Spleen (tissue), 11 donors: ENCODE data around the gene CHCHD6. TPM values are rescaled to one million over a fixed set of nuclear protein-coding genes. Genes with fewer than 3 reads are reported as not detected.

Experiments used
- DNase-seq: peaks from one replicate; pipeline ENCODE4 v3.0.0-alpha.2; 2020
- H3K27ac ChIP-seq, 8 donors: fragments of 200-600 bp; sonication (generic) in 7 of 8; 1 replicate in 4 of 8; 2 replicates in 4 of 8; pipeline versions ENCODE4 v1.5.0 to v1.8.0; 2016 to 2021; ENCODE audit warnings: inconsistent platforms in 4 of 8, mild to moderate bottlenecking in 4 of 8, moderate library complexity in 1 of 8
- H3K27me3 ChIP-seq, 7 donors: fragments of 200-600 bp; sonication (generic) in 6 of 7; replicated peaks in 1 of 7; 1 replicate in 4 of 7; 2 replicates in 3 of 7; pipeline versions ENCODE4 v1.5.0 to v1.8.0; 2016 to 2021; ENCODE audit warnings: inconsistent platforms in 3 of 7, mild to moderate bottlenecking in 1 of 7
- H3K36me3 ChIP-seq, 6 donors: fragments of 200-600 bp; sonication (generic) in 5 of 6; 1 replicate in 4 of 6; 2 replicates in 2 of 6; pipeline versions ENCODE4 v1.5.0 to v1.8.0; 2016 to 2021; ENCODE audit warnings: inconsistent platforms in 2 of 6
- H3K4me1 ChIP-seq, 6 donors: fragments of 200-600 bp; sonication (generic) in 5 of 6; 1 replicate in 3 of 6; 2 replicates in 3 of 6; pipeline versions ENCODE4 v1.5.0 to v1.8.0; 2016 to 2021; ENCODE audit warnings: inconsistent platforms in 3 of 6
- H3K4me3 ChIP-seq, 8 donors: fragments of 200-600 bp; sonication (generic) in 7 of 8; 1 replicate in 4 of 8; 2 replicates in 4 of 8; pipeline versions ENCODE4 v1.5.0 to v1.8.0; 2016 to 2021; ENCODE audit warnings: inconsistent platforms in 4 of 8, mild to moderate bottlenecking in 4 of 8, moderate library complexity in 2 of 8
- H3K9me3 ChIP-seq, 8 donors: fragments of 200-600 bp; sonication (generic) in 7 of 8; 1 replicate in 4 of 8; 2 replicates in 4 of 8; pipeline versions ENCODE4 v1.5.0 to v1.8.0; 2016 to 2021; ENCODE audit warnings: inconsistent platforms in 4 of 8
- POLR2A ChIP-seq, 3 donors: fragments of 450-650 bp; IDR thresholded peaks; one replicate each; pipeline ENCODE4 v1.5.1; 2017; ENCODE audit warnings: antibody characterized with exemption in 3 of 3, mild to moderate bottlenecking in 1 of 3
- POLR2AphosphoS5 ChIP-seq, 3 donors: sonication (generic); formaldehyde crosslinking; IDR thresholded peaks; one replicate each; pipeline ENCODE4 v1.5.1; 2017; ENCODE audit warnings: antibody characterized with exemption in 3 of 3
- WGBS, 5 donors: extraction: QIAGEN DNeasy Blood & Tissue Kit in 3 of 5; methylation state at CpG; one replicate each; pipeline versions ENCODE4 v1.1.5 to v1.1.7; 2013 to 2018; 5-methylcytosine and 5-hydroxymethylcytosine counted together
- intact Hi-C: fragments of 100-400 bp; cut with DNase I; formaldehyde crosslinking; loops from one replicate; pipeline ENCODE4 v1.15.0; 2023; ENCODE audit warnings: low total_unique reads
- polyA plus RNA-seq, 3 donors: library from polyadenylated mRNA; stranded (reverse); fragments of 200-250 nt; gene quantifications; one replicate each; pipeline ENCODE4 v1.2.1, GENCODE V29; 2013
- total RNA-seq, 7 donors: library from RNA; depleted of rRNA in 3 of 7; stranded (reverse); fragments of >200 nt in 3 of 7; fragmentation: NEBNext Ultra II Directional in 4 of 7; extraction: Animal tissue kit (Norgen Biotek cat#: 25700) in 4 of 7; gene quantifications; one replicate each; pipeline versions ENCODE4 v1.1.0 to v1.2.1, GENCODE V29; 2016 to 2021
- TF ChIP-seq, protein P1 (sequence below), 11 experiments: fragments of 200-600 bp in 7 of 11; fragments of 450-650 bp in 4 of 11; sonication (generic) in 4 of 11; IDR thresholded peaks in 8 of 11; conservative IDR thresholded peaks in 3 of 11; 1 replicate in 7 of 11; 2 replicates in 4 of 11; pipeline versions ENCODE4 v1.4.0 to v1.8.0; 2016 to 2021; ENCODE audit warnings: antibody characterized with exemption in 11 of 11, inconsistent platforms in 4 of 11, mild to moderate bottlenecking in 1 of 11
- donor health status: healthy with polysubstance abuse.
- donor health status: DM: no; HTN: no; CAD: no; lungs with moderate emphysema.
- donor health status: DM: no; HTN: no; CAD: no.
- donor health status: Bipolar disorder and iron deficiency.
- donor health status: healthy.
- donor health status: DM: no; HTN: no; CAD: no.
- donor health status: DM: yes; HTN: yes; CAD: no.

Gene CHCHD6
- total and polyA plus RNA-seq, 10 donors: 6.3 to 39.1 (median 11.8) TPM

DNA sequence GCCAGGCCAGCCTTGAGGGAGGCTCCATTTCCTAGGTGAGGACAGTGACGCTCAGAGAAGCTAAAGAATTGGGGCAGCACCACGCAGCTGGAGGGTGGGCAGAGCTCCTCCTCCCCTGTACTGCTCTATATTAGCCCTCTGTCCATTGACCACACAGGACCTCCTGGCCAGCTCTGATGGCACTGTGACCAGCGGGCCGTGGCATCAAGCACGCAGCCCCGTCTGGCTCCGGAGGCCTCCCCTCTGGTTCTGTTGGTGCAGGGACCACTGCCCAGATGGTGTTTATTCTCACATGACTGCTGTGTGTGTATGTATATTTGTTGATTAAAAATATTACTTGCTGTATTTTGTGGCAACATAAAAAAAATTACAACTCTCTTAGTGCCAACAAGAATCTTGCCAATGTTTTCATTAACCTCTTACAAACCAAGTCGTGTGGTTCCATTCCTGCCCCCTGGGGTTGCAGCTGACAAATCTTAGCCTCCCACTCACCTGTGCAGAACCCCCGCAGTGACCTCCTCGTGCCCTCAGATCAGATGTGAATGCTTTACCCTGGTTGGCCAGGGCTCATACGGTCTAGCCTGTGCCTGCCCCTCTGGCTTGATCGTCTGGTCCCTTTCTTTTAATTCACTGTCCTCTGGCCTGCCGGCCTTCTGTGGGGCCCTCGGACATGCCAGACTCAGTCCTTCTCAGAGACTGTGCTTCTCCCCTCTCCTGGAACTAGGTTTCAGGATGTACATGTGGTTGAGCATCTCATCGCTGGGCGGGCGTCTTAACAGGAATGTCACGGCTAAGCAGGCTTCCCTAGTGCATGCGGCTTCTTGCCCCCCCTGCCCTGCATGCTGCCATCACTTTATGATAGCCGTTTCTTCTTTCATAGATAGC, 14.8 kb downstream of the CHCHD6 start:
- no peak for DNase-seq
- no peaks in the 10 kb centered on the region for H3K27me3 ChIP-seq
- no peaks in the 10 kb centered on the region for H3K36me3 ChIP-seq
- TF ChIP-seq POLR2A (IDR thresholded peaks at IDR 0.05): no peak
- no peak for TF ChIP-seq POLR2AphosphoS5 (IDR thresholded peaks at IDR 0.05)
- TF ChIP-seq, protein P1, sequence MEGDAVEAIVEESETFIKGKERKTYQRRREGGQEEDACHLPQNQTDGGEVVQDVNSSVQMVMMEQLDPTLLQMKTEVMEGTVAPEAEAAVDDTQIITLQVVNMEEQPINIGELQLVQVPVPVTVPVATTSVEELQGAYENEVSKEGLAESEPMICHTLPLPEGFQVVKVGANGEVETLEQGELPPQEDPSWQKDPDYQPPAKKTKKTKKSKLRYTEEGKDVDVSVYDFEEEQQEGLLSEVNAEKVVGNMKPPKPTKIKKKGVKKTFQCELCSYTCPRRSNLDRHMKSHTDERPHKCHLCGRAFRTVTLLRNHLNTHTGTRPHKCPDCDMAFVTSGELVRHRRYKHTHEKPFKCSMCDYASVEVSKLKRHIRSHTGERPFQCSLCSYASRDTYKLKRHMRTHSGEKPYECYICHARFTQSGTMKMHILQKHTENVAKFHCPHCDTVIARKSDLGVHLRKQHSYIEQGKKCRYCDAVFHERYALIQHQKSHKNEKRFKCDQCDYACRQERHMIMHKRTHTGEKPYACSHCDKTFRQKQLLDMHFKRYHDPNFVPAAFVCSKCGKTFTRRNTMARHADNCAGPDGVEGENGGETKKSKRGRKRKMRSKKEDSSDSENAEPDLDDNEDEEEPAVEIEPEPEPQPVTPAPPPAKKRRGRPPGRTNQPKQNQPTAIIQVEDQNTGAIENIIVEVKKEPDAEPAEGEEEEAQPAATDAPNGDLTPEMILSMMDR (IDR thresholded peaks at IDR 0.05 in 8 of 11, conservative IDR thresholded peaks at IDR 0.05 in 3 of 11): no peak
- H3K9me3 ChIP-seq: no peaks in the 10 kb centered on the region
- intact Hi-C loops: no loop called here
- WGBS, 5 donors: 86 to 94% (median 91%) methylated on average over 19 to 20 of the region's 20 CpGs
- H3K27ac ChIP-seq: no peak overlapping the region
- no peak overlapping the region for H3K4me3 ChIP-seq
- peaks cover 0 to 11% (median 0%) of the 10 kb centered on the region in 6 donors for H3K4me1 ChIP-seq

DNA sequence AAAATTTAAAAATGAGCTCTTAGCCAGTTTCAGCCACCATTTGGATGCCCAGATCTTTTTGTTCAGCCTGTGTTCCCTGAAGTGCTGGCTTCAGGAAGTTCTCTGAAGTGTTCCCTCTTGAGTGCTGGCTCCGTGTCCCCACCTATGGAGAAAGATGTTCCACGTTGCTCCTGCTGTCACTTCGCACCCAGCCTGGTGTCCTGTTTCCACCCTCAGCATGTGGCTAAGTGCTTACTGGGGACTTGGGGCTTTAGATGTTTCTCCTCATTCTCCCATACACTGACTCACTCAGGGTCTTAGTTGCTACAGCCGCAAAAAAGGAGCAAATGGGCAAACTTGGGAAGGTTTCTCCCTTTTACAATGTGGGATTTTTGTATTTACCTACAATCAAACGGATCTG, 16.6 kb downstream of the CHCHD6 start:
- intact Hi-C loops: no loop called here
- H3K27ac ChIP-seq: no peak overlapping the region
- peaks cover 0 to 11% (median 0%) of the 10 kb centered on the region in 6 donors for H3K36me3 ChIP-seq
- DNase-seq: no peak
- no peak for TF ChIP-seq POLR2A (IDR thresholded peaks at IDR 0.05)
- TF ChIP-seq POLR2AphosphoS5 (IDR thresholded peaks at IDR 0.05): no peak
- TF ChIP-seq, protein P1 (IDR thresholded peaks at IDR 0.05 in 8 of 11, conservative IDR thresholded peaks at IDR 0.05 in 3 of 11): no peak
- no peak overlapping the region for H3K4me3 ChIP-seq
- no peaks in the 10 kb centered on the region for H3K27me3 ChIP-seq
- WGBS, 5 donors: 82 to 93% (median 87%) methylated on average over 5 of the region's 5 CpGs
- H3K9me3 ChIP-seq: peaks cover 0 to 7% (median 0%) of the 10 kb centered on the region in 8 donors
- peaks cover 0 to 5% (median 0%) of the 10 kb centered on the region in 6 donors for H3K4me1 ChIP-seq

DNA sequence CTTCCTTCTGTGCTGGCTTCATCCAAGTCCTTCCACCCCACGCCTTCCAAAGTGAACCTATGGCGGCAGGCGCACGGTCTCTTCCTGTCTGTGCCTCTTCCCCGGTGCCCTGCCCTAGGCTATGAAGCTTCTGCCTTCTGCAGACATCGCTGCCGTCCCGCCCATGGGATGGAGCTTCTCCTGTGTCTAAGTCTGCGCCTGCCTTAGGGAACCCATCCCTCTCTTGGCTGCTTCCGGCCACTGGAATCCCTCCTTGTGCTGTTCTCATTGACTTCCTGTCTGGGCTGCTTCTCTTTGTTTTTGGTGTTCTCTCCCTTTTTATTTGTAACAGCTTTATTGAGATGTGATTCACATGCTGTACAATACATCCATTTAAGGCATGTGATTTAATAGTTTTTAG, 17.2 kb downstream of the CHCHD6 start:
- intact Hi-C loops: no loop called here
- Histone ChIP-seq H3K4me3 (no peak overlapping the region), H3K4me1 (no peaks in the 10 kb centered on the region), H3K27ac (no peak overlapping the region), H3K9me3 (peaks cover 0 to 7% (median 0%) of the 10 kb centered on the region in 8 donors), H3K36me3 (peaks cover 0 to 12% (median 0%) of the 10 kb centered on the region in 6 donors), H3K27me3 (no peaks in the 10 kb centered on the region)
- DNase-seq: no peak
- WGBS, 5 donors: 91 to 95% (median 93%) methylated on average over 10 of the region's 10 CpGs
- TF ChIP-seq POLR2AphosphoS5 (IDR thresholded peaks at IDR 0.05) (no peak), POLR2A (IDR thresholded peaks at IDR 0.05) (no peak)
- TF ChIP-seq, protein P1 (IDR thresholded peaks at IDR 0.05 in 8 of 11, conservative IDR thresholded peaks at IDR 0.05 in 3 of 11): no peak

DNA sequence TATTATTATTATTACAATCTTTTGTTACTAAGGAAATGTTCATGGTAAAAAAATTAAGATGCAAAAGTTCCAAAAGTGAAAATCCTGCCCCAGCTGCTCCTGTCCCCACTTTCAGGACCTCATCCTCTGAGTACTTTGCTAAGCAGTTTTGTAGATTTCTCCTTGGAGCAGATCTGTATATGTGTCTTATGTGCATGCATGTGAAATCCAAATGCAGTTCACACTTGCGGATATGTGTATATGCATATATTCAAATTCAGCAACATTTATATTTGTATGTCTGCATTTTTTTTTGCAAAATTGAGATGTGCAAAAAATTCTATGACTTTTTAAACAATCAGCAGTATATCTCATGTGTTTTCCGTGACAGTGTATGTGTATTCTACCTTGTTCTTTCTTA, 19.2 kb downstream of the CHCHD6 start:
- 97 to 100% (median 98%) methylated on average over 2 of the region's 2 CpGs for WGBS, 5 donors
- Histone ChIP-seq H3K27me3 (no peaks in the 10 kb centered on the region), H3K4me3 (no peak overlapping the region), H3K27ac (no peak overlapping the region), H3K36me3 (peaks cover 0 to 26% (median 1%) of the 10 kb centered on the region in 6 donors), H3K9me3 (peaks cover 0 to 7% (median 0%) of the 10 kb centered on the region in 8 donors), H3K4me1 (no peaks in the 10 kb centered on the region)
- intact Hi-C loops: no loop called here
- no peak for DNase-seq
- TF ChIP-seq POLR2A (IDR thresholded peaks at IDR 0.05): no peak
- TF ChIP-seq, protein P1 (IDR thresholded peaks at IDR 0.05 in 8 of 11, conservative IDR thresholded peaks at IDR 0.05 in 3 of 11): no peak
- no peak for TF ChIP-seq POLR2AphosphoS5 (IDR thresholded peaks at IDR 0.05)
